Upper lobe of left lung (tissue), 4 donors: ENCODE data around the gene APH1A.
"Not testable (repeated sequence)": the region's sequence is repeated elsewhere in the genome, so short reads cannot be mapped to it uniquely, and the experiment has no call there.

Experiments used
- CTCF ChIP-seq, 6 experiments: fragments of 450-650 bp in 4 of 6; fragments of 200-600 bp in 2 of 6; sonication (generic) in 2 of 6; IDR thresholded peaks; one replicate each; pipeline ENCODE4 v1.5.1; 2016 to 2019; ENCODE audit warnings: antibody characterized with exemption in 6 of 6
- POLR2A ChIP-seq, 4 donors: fragments of 450-650 bp; IDR thresholded peaks; one replicate each; pipeline ENCODE4 v1.5.1; 2016 to 2017; ENCODE audit warnings: antibody characterized with exemption in 4 of 4, mild to moderate bottlenecking in 2 of 4
- POLR2AphosphoS5 ChIP-seq, 2 donors: sonication (generic); formaldehyde crosslinking; IDR thresholded peaks; one replicate each; pipeline ENCODE4 v1.5.1; 2017; ENCODE audit warnings: antibody characterized with exemption in 2 of 2

GRCh38 chr1:150228246-150228645 lies 40.6 kb downstream of the APH1A start:
- TF ChIP-seq CTCF, POLR2A, POLR2AphosphoS5 (IDR thresholded peaks at IDR 0.05): not testable (repeated sequence)
